ENCODE data around the gene OST4. TPM values are rescaled to one million over a fixed set of nuclear protein-coding genes. Genes with fewer than 3 reads are reported as not detected.

Gene OST4
- total and polyA plus RNA-seq, 10 of the 15 experiments (the other 5 are each of a cell fraction or from before 2014, with no cell fraction given) = 270 to 1,543 (median 523) TPM

- TF ChIP-seq MLLT1 (IDR thresholded peaks at IDR 0.05) = 0 out of 2 replicates have a peak, but pooled peaks have one; percentile 50
- TF ChIP-seq ATF7 (IDR thresholded peaks at IDR 0.05; ENCODE audit: low read depth) = peak; percentile 84
- 0 out of 2 replicates have a peak, but pooled peaks have one; percentile 33 for TF ChIP-seq PML (IDR thresholded peaks at IDR 0.05; ENCODE audit: low read length)
- peak; percentile 64; the same call in 1 of the 2 replicates for TF ChIP-seq NBN (IDR thresholded peaks at IDR 0.05)
- TF ChIP-seq SMARCA5 (IDR thresholded peaks at IDR 0.05) = peak; percentile 17; the same call in 1 of the 2 replicates
- no peak for TF ChIP-seq CHD1 (IDR thresholded peaks at IDR 0.05; ENCODE audit: low read depth, low read length)
- peak; percentile 53; the same call in 1 of the 2 replicates for TF ChIP-seq POLR2AphosphoS5 (IDR thresholded peaks at IDR 0.05; ENCODE audit: low read length)
- peak; percentile 85; the same call in 1 of the 2 replicates for TF ChIP-seq RELB (IDR thresholded peaks at IDR 0.05; ENCODE audit: low read depth)
- TF ChIP-seq SUPT20H (IDR thresholded peaks at IDR 0.05; ENCODE audit: borderline replicate concordance, control insufficient read depth, low read depth, low read length) = no peak
- TF ChIP-seq SMAD1 (IDR thresholded peaks at IDR 0.05; ENCODE audit: low read depth, partially characterized antibody) = no peak
- peak; percentile 25; the same call in 1 of the 2 replicates for TF ChIP-seq DPF2 (IDR thresholded peaks at IDR 0.05)
- peak; percentile 11; the same call in 1 of the 2 replicates for TF ChIP-seq ZNF687 (IDR thresholded peaks at IDR 0.05)
- TF ChIP-seq MEF2B (IDR thresholded peaks at IDR 0.05; ENCODE audit: partially characterized antibody, poor library complexity, severe bottlenecking) = peak; percentile 61
- TF ChIP-seq ZNF274 (IDR thresholded peaks at IDR 0.05; ENCODE audit: insufficient read depth, insufficient read length) = no peak
- peak; percentile 48; the same call in 1 of the 2 replicates for TF ChIP-seq POLR2A (IDR thresholded peaks at IDR 0.05; ENCODE audit: low read depth, low read length)
- peak; percentile 46; the same call in 1 of the 2 replicates for TF ChIP-seq CREB1 (IDR thresholded peaks at IDR 0.05; ENCODE audit: low read depth)
- no peak for TF ChIP-seq NR2C1 (IDR thresholded peaks at IDR 0.05)
- TF ChIP-seq PKNOX1 (IDR thresholded peaks at IDR 0.05) = peak; percentile 42; the same call in 1 of the 2 replicates
- peak; percentile 50; the same call in 1 of the 2 replicates for TF ChIP-seq ZBED1 (IDR thresholded peaks at IDR 0.05; ENCODE audit: borderline replicate concordance)
- TF ChIP-seq BHLHE40 (IDR thresholded peaks at IDR 0.05; ENCODE audit: borderline replicate concordance in 1 of 2, low read depth in 2 of 2, low read length in 1 of 2) = peak; percentile 8 to 29; a peak in 2 of 4 replicates
- TF ChIP-seq SPI1 (IDR thresholded peaks at IDR 0.05; ENCODE audit: borderline replicate concordance, insufficient read depth, low read depth, low read length) = peak; percentile 93
- 0 out of 3 replicates have a peak, but pooled peaks of 1 of the 2 experiments have one; percentile 16 for TF ChIP-seq EGR1 (IDR thresholded peaks at IDR 0.05; ENCODE audit: borderline replicate concordance in 1 of 2, low read depth in 2 of 2, low read length in 2 of 2)
- TF ChIP-seq IKZF1 (conservative IDR thresholded peaks at IDR 0.05) = peak; percentile 58
These were observed 29.2 kb downstream of the OST4 start (continued) for GRCh38 chr2:27042159-27042661.
